OCI-LY1 (cell line): Measurements from ENCODE around the gene RNF167.

Experiments used
- EZH2 ChIP-seq: fragments of 200-600 bp; sonication (generic), shearing (Covaris generic); IDR thresholded peaks from 2 replicates; pipeline ENCODE4 v1.8.0; 2017; ENCODE audit warnings: borderline replicate concordance, mixed run types, mild to moderate bottlenecking, antibody characterized with exemption, low read length, moderate library complexity, mixed read lengths
- TF ChIP-seq, protein P1 (sequence below): fragments of 200-600 bp; sonication (generic), shearing (Covaris generic); IDR thresholded peaks from 2 replicates; pipeline ENCODE4 v1.5.1; 2017; ENCODE audit warnings: mild to moderate bottlenecking, antibody characterized with exemption, low read length, moderate library complexity, mixed read lengths

DNA sequence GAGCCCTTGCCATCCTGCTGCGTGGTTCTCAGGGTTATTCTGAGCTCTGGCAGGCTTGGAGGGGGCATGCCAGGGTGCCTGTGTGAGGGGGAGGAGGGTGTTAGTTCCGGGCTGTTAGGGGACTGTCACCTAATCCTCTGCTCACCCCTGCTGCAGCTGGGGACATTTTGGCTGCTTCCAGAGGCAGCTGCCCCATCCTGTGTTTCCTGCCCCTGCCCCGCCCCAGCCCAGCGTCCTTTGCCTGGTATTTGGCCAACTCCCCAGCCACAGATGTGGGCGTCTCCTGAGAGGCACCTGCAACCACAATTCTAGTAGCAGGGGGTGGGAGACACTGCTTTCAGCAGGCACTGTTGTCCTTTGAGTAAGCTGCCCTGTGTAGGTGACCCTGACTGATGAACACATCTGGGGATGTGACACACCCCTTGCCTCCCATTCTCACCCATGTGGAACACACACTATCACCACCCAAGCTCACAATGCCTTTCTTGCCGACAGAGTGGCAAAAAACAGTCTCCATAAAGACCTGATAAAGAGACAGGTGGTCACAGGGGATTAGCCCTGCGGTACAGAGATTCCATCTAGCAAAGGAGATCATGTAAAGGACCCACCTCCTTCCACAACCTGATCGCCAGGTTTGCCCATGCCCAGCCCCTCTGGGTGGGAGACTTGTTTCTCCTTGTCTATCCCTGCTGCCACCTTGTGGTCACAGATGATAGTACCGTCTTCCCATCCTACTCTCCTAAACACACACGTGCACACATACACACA, 36.8 kb upstream of the RNF167 start, which contains the start of gene CHRNE:
- TF ChIP-seq, protein P1, sequence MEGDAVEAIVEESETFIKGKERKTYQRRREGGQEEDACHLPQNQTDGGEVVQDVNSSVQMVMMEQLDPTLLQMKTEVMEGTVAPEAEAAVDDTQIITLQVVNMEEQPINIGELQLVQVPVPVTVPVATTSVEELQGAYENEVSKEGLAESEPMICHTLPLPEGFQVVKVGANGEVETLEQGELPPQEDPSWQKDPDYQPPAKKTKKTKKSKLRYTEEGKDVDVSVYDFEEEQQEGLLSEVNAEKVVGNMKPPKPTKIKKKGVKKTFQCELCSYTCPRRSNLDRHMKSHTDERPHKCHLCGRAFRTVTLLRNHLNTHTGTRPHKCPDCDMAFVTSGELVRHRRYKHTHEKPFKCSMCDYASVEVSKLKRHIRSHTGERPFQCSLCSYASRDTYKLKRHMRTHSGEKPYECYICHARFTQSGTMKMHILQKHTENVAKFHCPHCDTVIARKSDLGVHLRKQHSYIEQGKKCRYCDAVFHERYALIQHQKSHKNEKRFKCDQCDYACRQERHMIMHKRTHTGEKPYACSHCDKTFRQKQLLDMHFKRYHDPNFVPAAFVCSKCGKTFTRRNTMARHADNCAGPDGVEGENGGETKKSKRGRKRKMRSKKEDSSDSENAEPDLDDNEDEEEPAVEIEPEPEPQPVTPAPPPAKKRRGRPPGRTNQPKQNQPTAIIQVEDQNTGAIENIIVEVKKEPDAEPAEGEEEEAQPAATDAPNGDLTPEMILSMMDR, result peak; percentile 77
- TF ChIP-seq EZH2, result no peak
